HG03342 (cell line): ENCODE data around the gene ASTN2.

Experiments
- ATAC-seq: cut with Tn5 transposase; IDR thresholded peaks from one replicate; pipeline ENCODE4 v1.9.1; 2021; ENCODE audit warnings: mild to moderate bottlenecking, moderate library complexity; ENCODE audit not compliant: unreplicated experiment

ASTN2 gene

GRCh38 chr9:117250610-117251215 is 164.1 kb downstream of the ASTN2 start:
- ATAC-seq: no peak

- ATAC-seq: no peak
Observed at GRCh38 chr9:117249799-117250198, 165.1 kb downstream of the ASTN2 start.

GRCh38 chr9:117247266-117247665 is 167.6 kb downstream of the ASTN2 start:
- ATAC-seq: no peak

- ATAC-seq: no peak
Observed at GRCh38 chr9:117245175-117245829, 169.6 kb downstream of the ASTN2 start.

GRCh38 chr9:117242082-117242481 is 172.8 kb downstream of the ASTN2 start:
- ATAC-seq: no peak

GRCh38 chr9:117239428-117239827 is 175.4 kb downstream of the ASTN2 start:
- ATAC-seq: no peak

GRCh38 chr9:117234103-117234502 is 180.8 kb downstream of the ASTN2 start:
- no peak for ATAC-seq

- ATAC-seq: no peak
Observed at GRCh38 chr9:117233016-117233415, 181.8 kb downstream of the ASTN2 start.

- ATAC-seq: no peak
Observed at GRCh38 chr9:117232281-117232680, 182.6 kb downstream of the ASTN2 start.

GRCh38 chr9:117231012-117231411 is 183.8 kb downstream of the ASTN2 start:
- no peak for ATAC-seq

- ATAC-seq: no peak
Observed at GRCh38 chr9:117224695-117225094, 190.2 kb downstream of the ASTN2 start.

GRCh38 chr9:117218951-117219350 is 195.9 kb downstream of the ASTN2 start:
- no peak for ATAC-seq

- ATAC-seq: no peak
Observed at GRCh38 chr9:117214416-117214815, 200.4 kb downstream of the ASTN2 start.

GRCh38 chr9:117211280-117211679 is 203.6 kb downstream of the ASTN2 start:
- no peak for ATAC-seq

- ATAC-seq: no peak
Observed at GRCh38 chr9:117205806-117206205, 209.1 kb downstream of the ASTN2 start.

- no peak for ATAC-seq
Observed at GRCh38 chr9:117204971-117205370, 209.9 kb downstream of the ASTN2 start.

- ATAC-seq: no peak
Observed at GRCh38 chr9:117191504-117192261, 223.2 kb downstream of the ASTN2 start.

GRCh38 chr9:117189121-117189520 is 225.7 kb downstream of the ASTN2 start:
- ATAC-seq: no peak

- no peak for ATAC-seq
Observed at GRCh38 chr9:117188394-117188793, 226.5 kb downstream of the ASTN2 start.

- no peak for ATAC-seq
Observed at GRCh38 chr9:117187498-117187897, 227.4 kb downstream of the ASTN2 start.

- ATAC-seq: no peak
Observed at GRCh38 chr9:117184173-117184572, 230.7 kb downstream of the ASTN2 start.

- ATAC-seq: no peak
Observed at GRCh38 chr9:117182046-117182445, 232.8 kb downstream of the ASTN2 start.
